Myocyte (in vitro differentiated cells): ENCODE measurements around the gene BIN1. TPM values are rescaled to one million over a fixed set of nuclear protein-coding genes. Genes with fewer than 3 reads are reported as not detected.

ENCODE experiments used
- DNase-seq: peaks from one replicate; pipeline ENCODE4 v3.0.0-alpha.2; 2012; ENCODE audit warnings: low read depth
- total RNA-seq: library from RNA; depleted of rRNA; stranded (reverse); fragments of >200 nt; gene quantifications from 2 replicates; pipeline ENCODE4 v1.2.3, GENCODE V29; 2014

Gene BIN1
- total RNA-seq, 1 donor from 2014 or later, result 3,208 TPM

DNA sequence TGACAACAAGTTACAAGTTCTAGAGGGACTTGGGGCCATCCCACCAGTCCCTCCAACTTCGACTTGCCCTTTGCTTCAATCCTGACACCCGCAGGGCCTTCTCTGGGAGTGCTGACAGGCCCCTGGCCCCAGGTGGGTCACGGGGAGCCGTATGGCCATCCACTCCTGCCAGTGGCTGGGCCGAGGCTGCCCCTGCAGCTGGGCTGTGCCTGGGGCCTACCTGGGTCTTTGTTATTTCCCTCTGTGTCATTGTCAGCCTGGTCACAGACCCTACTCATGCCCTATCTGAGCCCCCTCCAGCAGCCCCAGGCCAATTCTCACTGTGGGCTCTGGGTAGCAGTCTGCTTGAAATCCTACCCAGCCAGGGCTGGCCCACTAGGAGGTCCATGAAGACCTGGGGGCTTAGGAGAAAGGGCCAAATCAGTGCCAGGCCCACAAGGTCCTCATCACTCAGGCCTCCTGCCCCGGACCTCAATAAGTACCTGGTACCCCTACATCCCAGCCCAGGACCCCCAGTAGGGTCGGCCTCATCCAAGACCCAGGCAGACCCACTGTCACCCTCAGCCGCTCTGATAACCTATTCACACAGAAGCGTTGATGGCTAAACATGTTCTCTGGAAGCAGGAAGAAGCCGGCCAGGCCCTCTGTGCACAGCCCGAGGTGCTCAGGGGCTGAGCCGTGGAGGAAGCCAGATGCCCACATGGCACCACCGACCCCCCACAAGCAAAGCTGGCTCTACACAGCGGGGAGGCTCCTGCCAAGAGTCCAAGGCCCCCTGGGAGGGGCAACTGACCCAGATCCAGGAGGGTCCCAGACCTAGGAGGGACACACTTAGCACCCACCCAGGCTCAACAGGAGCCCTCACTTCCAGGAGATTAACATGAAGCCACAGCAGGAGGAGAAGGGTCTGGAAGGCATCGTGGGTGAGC lies 57.7 kb downstream of the BIN1 start:
- DNase-seq, result no peak

DNA sequence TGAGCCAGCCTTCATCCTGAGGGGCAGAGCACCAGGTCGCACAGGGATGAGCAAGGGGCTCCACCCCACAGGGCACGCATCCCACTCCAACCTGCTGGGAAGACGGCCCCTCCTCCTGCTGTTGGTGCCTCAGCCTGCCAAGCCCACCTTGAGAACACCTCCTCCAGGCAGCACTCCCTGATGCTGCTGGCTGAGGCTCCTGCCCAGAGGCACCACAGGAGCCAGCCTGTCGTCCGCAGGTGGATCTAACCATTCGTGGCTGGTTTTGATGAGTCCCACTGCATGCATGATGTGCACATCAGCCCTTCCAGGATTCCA lies 58.4 kb downstream of the BIN1 start:
- DNase-seq, result no peak

DNA sequence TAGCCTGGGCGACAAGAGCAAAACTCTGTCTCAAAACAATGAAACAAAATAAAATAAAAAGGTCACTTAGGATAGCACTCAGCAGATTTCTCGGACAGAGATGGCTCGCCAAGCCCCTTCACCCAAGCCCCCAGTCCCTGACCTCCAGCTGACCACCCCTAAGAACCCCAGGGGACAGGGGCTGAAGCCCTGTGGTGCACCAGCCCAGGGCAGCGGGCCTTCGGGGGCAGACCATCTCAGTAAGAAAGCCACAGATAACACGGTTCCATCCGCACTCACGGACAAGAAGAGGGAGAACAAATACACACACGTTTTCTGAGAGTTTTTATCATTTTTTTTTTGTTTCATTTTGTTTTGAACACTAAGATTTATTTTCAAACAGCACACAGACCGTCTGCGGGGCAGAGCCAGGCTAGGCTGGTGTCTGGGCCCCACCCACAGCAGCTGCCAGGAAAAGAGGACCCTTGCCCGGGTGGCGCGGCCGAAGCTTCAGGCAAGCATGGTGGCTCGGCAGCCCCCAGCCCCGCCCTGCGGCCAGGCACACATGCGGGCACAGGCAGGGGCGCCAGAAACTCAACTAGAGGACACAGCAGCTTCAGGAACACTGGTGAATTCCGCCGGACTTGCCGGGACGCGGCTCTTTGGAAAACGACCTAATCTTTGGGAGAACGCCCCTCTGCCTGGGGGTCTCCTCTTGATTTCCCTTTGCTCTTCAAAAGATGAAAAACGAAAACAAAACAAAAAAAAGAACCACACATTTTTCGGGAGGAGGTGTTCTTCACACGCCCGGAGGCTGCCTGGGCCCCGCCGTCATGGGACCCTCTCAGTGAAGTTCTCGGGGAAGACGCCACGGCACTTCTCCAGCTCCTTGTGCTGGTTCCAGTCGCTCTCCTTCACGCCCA lies 59.0 kb downstream of the BIN1 start:
- DNase-seq, result no peak

DNA sequence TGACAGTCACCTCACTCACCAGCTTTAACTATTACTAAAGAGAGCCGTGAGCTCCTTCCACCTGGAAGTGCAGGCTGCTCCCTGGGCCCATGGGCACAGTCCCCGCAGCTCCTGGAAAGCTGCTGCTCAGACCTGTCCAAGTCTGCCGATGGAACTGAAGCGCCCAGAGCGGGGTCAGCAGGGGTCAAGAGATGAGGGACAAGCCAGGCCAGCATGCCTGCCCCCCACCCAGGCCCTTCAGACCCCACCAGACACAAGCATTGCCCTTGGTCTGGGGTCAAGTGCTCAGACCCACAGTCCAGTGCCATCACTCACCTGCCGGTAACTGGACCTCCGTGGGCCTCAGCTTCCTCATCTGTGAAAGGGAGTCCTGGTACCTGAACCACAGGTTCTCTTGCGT lies 59.9 kb downstream of the BIN1 start:
- no peak for DNase-seq

DNA sequence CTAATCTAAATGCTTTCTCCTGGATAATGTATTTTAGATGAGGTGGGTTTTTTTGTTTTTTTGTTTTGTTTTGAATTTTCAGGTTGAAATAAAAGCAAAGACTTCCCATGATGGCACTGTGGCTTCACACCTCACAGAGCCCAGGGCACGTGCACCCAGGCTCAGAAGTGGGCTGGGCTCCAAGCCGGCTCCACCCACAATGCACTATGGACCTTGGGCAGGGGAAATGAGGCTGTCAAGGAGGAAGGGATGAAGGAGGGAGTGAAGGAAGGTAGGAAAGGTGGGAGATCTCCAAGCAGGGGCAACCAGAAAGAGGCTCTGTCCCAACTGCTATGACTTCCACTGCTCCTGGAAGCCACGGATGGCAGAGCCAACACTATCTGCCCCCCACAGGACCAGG lies 60.4 kb downstream of the BIN1 start:
- DNase-seq, result peak; percentile 42

DNA sequence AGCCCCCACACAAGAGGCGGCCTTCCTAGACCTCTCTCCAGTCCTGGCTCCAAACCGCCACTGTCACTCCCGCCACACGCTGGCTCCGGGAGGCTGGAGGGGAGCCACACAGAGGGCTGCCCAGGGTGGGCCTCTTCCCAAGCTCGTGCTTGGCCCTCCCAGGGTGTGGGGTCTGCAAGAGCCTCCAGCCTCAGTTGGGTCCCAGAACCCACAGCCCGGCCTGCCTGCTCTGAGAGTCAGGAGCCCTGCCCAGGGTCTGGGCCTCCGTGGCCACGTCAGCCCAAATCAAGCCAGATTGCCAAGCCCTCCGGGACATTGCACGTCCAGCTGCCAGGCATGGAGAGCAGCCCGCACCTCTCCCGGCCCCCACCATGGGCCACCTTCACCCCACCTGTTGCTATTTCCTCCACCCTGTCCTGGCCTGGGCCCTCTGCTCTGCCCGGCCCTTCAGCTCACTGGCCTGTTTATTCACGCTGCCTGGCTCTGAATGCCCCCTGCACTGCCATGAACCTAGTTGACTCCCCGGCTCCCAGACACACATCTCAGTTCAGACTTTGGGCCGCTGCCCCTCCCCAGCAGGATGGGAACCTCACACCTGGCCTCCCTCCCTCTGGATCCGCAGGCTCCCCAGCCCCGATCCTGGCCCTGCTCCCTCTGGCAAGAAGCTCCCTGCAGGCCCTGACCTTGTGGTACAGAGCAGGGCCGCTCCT lies 61.0 kb downstream of the BIN1 start:
- DNase-seq, result peak; percentile 61

DNA sequence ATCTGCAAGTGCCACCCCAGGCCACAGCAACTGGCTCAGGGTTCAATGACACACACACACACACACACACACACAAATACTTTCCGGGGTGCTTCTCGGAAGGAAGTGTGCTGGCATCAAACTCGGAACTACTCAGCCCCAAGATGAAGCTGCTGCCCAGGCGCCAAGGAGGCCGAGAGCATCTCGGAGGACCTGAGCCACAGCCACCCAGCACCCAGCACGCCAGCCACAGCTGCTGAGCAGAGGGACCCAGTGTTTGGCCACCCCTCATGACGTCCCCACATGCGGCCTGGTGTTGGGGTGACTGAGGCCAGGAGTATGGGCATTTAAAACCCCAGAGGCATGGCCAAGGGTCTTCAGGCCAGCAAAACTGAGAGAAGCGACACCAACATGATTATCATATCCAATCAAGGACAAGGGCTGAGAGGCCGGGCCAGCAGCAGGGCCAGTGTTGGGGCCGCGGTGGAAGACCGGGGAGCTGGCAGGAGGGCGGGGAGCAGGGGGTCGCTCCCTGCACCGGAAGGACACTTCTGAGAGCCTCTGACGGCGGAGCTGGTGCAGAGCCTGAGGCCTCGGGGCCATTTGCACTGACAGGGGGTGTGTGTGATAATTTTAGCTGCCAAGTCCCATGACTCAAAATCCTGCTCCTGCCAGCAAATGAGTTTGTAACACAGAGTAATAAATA lies 61.8 kb downstream of the BIN1 start:
- DNase-seq, result peak; percentile 44

DNA sequence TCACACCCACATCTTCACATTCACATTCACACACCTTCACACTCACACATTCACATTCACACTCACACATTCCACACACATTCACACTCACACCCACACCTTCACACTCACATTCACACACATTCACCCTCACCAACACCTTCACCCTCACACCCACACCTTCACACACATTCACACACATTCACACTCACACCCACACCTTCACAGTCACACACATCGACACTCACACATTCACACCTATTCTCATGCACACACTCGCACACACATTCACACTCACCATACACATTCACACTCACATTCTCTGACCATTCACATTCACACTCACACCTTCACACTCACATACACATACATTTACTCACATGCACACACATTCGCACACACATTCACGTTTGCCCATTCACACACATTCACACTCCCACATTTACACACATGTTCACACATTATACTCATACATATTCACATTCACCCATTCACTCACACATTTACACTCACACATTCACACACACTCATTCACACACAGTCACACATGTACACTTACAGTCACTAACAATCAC lies 62.7 kb downstream of the BIN1 start:
- peak; percentile 5 for DNase-seq

DNA sequence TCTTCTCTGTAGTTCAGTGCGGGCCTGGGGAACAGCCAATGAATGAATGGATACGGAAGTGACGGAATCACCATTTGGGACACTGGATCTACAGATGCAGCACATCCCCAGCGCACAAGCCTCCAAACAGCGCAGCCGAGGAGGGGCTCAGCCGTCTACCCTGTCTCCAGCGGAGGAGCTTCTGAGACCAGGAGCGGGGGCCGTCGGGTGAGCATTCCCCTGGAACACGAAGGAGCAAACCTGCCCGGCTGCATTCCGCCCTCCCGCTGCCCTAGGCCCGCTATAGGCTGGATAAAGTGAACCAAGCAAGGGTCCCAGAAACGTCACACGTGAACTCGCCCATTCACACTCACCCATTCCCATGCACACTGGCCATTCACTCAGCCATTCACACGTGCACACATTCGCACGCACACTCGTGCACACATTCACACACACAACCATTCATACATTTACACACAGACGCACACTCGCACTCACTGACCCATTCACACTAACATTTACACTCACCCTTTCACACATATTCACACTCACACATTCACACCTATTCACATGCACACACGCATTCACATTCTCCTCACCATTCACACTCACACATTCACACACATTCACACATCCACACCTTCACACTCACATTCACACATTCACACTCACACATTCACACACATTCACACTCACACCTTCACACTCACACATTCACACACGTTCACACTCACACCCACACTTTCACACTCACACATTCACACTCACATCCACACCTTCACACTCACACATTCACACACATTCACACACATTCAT lies 63.4 kb downstream of the BIN1 start:
- peak; percentile 34 for DNase-seq

DNA sequence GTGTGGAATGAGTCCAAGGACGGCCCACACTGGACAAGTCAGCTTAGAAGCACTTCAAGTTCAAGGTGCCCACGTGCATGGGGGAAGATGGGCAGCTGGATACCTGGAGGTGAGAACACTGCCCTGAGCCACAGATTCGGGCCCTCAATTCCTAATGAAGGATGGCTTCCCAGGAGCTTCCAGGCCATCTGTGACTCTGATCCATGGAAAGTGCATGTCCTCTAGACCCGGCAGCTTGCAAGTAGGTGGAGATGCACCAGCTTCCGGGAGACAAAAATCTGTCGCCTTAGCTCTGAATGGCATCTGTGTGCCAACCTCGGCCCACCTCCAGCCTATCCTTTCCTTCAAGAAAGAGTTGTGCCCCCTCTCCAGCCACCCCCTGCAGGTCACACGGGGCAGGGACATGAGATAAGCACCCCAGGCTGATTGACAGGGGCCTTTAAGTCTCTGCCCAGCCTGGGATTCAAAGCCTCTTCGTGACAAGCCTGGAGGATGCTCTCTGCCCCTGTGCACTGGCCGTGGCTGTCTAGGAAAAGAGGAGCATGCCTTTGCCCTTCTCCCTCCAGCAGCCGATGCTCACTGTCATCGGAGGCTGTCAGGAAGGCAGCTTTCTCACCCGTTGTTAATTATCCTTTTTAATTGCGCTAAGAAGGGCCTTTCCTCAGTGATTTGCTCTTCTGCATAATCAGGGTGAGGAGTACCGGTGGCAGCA lies 65.5 kb downstream of the BIN1 start:
- peak; percentile 16 for DNase-seq

DNA sequence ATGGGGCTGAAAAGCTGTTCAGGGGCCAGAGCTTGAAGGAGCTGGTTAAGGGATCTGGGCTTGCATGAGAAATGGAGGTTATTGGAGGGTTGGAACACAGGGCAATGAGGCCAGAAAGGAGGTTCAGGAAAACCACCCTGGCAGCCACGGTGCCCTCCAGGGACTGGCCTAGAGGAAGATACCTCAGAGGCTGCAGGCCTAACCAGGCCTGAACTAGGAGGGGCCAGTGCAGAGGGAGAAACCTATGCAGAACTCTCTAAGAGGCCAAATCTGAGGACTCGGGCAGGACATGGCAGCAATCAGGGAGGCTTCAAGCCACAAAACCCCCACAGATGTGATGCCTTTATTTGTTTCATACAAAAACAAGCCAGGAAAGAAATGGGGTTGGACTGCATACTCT lies 66.8 kb downstream of the BIN1 start:
- DNase-seq, result peak; percentile 16

DNA sequence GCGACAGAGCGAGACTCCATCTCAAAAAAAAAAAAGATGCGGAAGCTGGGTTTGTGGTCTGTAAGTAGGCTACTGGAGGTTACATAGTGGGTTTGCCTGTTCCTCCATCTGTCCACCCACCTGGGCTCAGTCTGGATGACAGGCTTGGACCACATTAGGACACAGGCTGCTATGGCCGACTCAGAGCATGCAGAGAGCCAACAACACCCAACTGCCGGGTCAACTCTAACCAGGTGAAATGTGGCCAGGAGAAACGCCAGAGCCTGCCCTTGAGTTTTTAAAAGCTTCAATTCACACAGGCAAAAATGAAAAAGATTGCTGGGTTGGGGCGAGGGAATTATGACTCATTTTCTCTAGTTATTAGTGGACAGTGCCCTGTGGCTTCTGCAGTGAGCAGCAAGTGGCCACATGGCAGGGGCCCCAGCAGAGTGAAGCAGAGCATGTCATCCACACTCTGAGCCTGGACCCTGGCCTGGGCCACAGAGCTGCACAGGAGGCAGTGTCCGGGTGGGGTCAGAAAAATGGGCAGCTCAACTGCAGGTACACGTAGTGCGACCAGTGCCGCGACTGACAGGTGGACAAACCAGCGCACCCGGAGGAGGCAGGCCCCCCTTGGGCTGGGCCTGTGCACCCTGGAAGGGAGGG lies 67.4 kb downstream of the BIN1 start:
- DNase-seq, result peak; percentile 52

DNA sequence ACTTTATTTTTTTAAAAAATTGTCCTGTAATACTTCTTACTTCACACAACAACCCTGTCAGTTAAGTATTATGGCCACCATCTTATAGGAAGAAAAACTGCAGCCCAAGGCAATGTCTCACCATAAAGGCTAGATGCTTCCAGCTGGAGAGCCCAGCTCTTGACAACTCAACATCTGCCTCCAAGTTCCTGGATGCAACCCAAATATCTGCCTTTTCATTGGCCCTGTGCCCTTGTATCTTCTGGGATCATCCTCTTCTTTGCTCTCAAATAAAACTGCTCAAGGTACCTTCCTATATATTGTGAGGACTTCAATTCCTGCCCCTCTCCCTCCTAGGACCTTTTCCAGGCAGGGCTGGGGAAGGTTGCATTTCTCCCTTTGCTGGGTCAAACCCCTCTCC lies 69.5 kb downstream of the BIN1 start:
- peak; percentile 13 for DNase-seq

DNA sequence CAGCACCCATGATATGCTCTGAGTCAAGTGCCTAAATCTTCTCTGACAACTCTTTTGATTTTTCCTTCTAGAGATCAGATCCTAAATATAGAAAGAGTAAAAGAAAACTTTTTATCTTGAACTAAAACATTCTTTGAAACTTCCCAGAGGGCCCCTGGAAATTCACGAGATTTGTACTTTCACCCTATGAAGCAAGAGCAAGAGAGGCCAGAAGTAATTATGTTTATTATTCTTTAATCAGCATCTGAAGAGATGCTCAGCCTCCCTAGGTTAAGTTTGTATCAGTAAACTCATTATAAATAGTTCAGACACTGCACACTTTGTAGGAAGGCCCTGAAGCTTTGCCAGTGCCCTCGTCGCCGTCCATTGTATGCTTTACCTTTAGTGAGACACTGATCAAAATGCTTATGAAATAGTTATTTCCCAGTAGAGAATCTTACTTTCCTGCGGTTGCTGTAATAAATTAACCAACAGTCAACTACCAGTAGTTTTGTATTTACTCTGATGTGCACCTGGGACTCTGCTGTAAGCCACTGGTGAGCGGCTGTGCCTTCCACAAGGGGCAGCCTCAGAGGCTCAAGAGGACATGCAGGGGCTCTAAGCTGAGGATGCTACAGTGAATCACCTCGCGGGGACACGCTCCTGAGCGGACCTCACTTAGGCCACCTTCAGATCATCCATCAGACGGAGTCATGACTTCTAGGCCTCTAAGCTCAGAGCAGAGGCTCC lies 71.9 kb downstream of the BIN1 start:
- no peak for DNase-seq

DNA sequence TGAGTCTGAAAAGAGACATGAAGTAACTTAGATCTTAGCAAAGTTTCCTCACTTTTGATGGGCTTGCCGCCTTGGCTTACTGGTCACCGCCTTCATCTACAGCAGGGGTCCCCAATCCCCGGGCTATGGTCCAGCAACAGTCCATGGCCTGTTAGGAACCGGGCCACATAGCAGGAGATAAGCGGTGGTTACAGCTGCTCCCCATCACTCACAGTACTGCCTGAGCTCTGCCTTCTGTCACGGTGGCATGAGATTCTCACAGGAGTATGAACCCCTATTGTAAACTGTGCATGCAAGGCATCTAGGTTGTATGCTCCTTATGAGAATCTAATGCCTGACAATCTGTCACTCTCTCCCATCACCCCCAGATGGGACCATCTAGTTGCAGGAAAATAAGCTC lies 72.9 kb downstream of the BIN1 start:
- peak; percentile 74 for DNase-seq

DNA sequence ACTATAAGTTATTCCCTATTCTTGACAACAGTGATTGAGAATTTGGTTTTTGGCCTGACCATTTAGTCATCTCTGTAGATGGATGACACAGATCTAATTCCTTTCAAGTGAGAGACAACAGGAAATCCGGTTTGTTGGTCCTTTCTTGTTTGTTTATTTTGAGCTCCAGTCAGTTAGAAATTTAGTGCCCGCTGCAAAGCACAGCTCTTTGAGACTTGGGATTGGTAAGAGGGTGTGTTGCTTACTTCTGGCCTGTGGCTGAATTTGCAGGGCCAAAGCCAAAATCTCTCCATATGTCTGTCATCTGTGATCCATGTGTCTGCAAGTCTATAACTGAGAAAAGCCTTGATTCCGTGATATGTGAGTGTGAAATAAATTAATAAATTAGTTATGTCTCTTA lies 74.3 kb downstream of the BIN1 start:
- DNase-seq, result peak; percentile 22

DNA sequence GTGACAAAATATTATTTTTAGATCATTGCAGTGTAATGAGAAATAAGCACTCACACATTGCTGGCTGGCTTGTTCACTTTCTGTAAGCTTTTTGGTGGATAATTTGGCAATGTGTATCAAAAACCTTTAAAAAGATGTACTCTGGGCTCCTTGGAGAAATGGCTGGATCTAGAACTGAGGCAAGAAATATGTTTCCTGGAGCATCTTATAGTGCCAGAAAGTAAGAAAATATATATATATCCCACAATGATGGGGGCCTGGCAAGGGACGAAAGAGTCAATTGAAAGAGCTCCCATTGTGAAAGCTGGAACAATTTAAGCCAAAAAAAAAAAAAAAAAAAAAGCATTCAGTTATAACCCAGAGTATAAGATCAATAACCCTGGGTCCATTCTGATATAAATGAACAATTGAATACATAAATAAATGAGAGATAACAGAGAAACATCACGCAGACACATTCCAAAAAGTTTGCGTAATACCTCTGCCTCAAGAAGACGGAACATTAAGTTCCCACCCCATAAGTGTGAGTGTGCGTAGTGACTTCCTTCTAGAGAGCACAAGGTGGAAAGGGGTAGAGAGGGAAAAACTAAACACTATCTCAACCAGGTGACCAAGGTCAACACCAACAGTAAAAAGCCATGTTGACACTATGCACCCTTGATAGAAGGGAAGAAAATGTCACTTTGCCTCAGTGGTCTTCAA lies 77.5 kb downstream of the BIN1 start:
- no peak for DNase-seq
